CD4-positive, alpha-beta T cell treated with Interleukin-15 for 1 hour (primary cell): Measurements from ENCODE around the gene BYSL.
A peak's percentile ranks its signal among the peaks of the same experiment; 100 is the strongest.

ENCODE experiments used
- DNase-seq: peaks from one replicate; pipeline ENCODE4 v3.0.0-alpha.2; 2020

BYSL gene

GRCh38 chr6:41914869-41915530 is 6.3 kb upstream of the BYSL start:
- DNase-seq = no peak

- DNase-seq = no peak
Observed at GRCh38 chr6:41917528-41917927, 3.8 kb upstream of the BYSL start.

- DNase-seq = no peak
Observed at GRCh38 chr6:41921712-41921998, 356 bp downstream of the BYSL start.

GRCh38 chr6:41922154-41922553 is 855 bp downstream of the BYSL start:
- DNase-seq = no peak

- no peak for DNase-seq
Observed at GRCh38 chr6:41927253-41927652, 6.0 kb downstream of the BYSL start.

- no peak for DNase-seq
Observed at GRCh38 chr6:41929924-41930323, 8.6 kb downstream of the BYSL start.

- DNase-seq = no peak
Observed at GRCh38 chr6:41931792-41932191, 10.5 kb downstream of the BYSL start.

GRCh38 chr6:41932378-41932777 is 11.1 kb downstream of the BYSL start:
- DNase-seq = no peak

- no peak for DNase-seq
Observed at GRCh38 chr6:41934278-41935192, 13.2 kb downstream of the BYSL start.

GRCh38 chr6:41935193-41935574 is 13.9 kb downstream of the BYSL start:
- no peak for DNase-seq

- no peak for DNase-seq
Observed at GRCh38 chr6:41935685-41936072, 14.4 kb downstream of the BYSL start.

- DNase-seq = peak; percentile 91
Observed at GRCh38 chr6:41936073-41936837, 15.0 kb downstream of the BYSL start.

GRCh38 chr6:41937472-41937860 is 16.2 kb downstream of the BYSL start:
- DNase-seq = no peak

GRCh38 chr6:41937861-41938574 is 16.7 kb downstream of the BYSL start:
- DNase-seq = peak; percentile 58

GRCh38 chr6:41938590-41939175 is 17.4 kb downstream of the BYSL start:
- no peak for DNase-seq

- peak; percentile 50 for DNase-seq
Observed at GRCh38 chr6:41939176-41939847, 18.0 kb downstream of the BYSL start.

- no peak for DNase-seq
Observed at GRCh38 chr6:41939848-41940758, 18.8 kb downstream of the BYSL start.

- peak; percentile 36 for DNase-seq
Observed at GRCh38 chr6:41940759-41941279, 19.5 kb downstream of the BYSL start.

GRCh38 chr6:41941280-41942066 is 20.2 kb downstream of the BYSL start, which contains the start of gene CCND3:
Gene CCND3 (minus strand): TSS chr6:41941808. CDS start chr6:41941649, 159 bp downstream.
- DNase-seq = peak; percentile 83
